Subcutaneous abdominal adipose tissue (tissue), 5 donors: ENCODE measurements around the gene APEH.
"Not testable (repeated sequence)": the region's sequence is repeated elsewhere in the genome, so short reads cannot be mapped to it uniquely, and the experiment has no call there.

Source experiments
- H3K27ac ChIP-seq: one replicate; pipeline ENCODE4 v1.7.0; 2013; ENCODE audit warnings: low read depth, mild to moderate bottlenecking, inconsistent platforms, low read length, moderate library complexity
- H3K27me3 ChIP-seq, 5 donors: one replicate each; pipeline ENCODE4 v1.7.0; 2013; ENCODE audit warnings: low read length in 5 of 5, inconsistent platforms in 1 of 5; ENCODE audit not compliant: control insufficient read depth in 5 of 5, insufficient read depth in 4 of 5
- H3K36me3 ChIP-seq, 5 donors: one replicate each; pipeline ENCODE4 v1.7.0; 2013; ENCODE audit warnings: low read length in 5 of 5; ENCODE audit not compliant: control insufficient read depth in 5 of 5, insufficient read depth in 5 of 5
- H3K4me1 ChIP-seq, 5 donors: one replicate each; pipeline ENCODE4 v1.7.0; 2013; ENCODE audit warnings: low read length in 5 of 5, mild to moderate bottlenecking in 3 of 5, moderate library complexity in 1 of 5; ENCODE audit not compliant: control insufficient read depth in 5 of 5, insufficient read depth in 5 of 5
- H3K4me3 ChIP-seq, 5 donors: one replicate each; pipeline ENCODE4 v1.7.0; 2013; ENCODE audit warnings: low read length in 5 of 5, low read depth in 1 of 5
- H3K9ac ChIP-seq, 5 donors: one replicate each; pipeline ENCODE4 v1.7.0; 2013; ENCODE audit warnings: low read length in 5 of 5, mild to moderate bottlenecking in 4 of 5, moderate library complexity in 3 of 5
- H3K9me3 ChIP-seq, 5 donors: one replicate each; pipeline ENCODE4 v1.7.0; 2013; ENCODE audit warnings: low read length in 5 of 5; ENCODE audit not compliant: control insufficient read depth in 5 of 5
- donor health status: healthy.
- donor health status: healthy.
- donor health status: healthy.
- donor health status: healthy.
- donor health status: healthy.

APEH gene

DNA sequence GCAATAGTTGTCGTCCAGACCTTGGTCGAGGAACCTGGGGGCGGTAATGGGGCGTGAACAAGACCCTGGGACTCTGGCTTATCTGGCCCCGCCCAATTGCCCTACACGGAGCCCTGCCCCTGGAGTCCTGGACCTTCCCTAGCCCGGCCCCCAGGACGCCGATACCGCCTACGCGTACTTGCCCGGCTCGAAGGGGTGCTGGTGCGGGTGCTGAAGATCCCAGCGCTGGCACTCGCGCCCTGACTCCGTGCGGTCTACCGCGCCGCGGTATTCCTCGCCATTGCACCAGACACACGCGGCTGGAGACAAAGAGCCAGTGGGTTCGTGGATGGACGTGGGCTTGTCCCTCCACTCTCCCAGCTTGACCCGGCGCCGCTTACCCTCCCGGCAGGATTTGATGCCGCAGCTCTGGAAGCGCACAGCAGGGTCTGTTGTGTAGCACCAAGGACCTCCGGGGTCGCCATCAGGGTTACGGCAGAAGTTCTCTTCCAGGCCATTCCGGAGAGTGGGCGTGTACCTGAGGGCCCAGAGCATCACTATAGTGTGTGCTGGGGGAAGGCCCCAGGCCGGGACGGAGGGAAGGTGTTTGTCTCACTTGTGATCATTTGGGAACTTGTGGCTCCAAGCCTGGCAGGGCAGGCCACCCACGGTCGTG, 12.7 kb downstream of the APEH start:
- not testable (repeated sequence) for H3K9me3 ChIP-seq, H3K9ac ChIP-seq, H3K27ac ChIP-seq, H3K27me3 ChIP-seq
- peaks cover 0 to 41% (median 32%) of the 10 kb centered on the region in 5 donors for H3K4me1 ChIP-seq
- peak overlapping the region in 3 of 5 donors; percentile 11 to 44 (median 26) for H3K4me3 ChIP-seq
- peaks cover 0 to 29% (median 24%) of the 10 kb centered on the region in 5 donors for H3K36me3 ChIP-seq

DNA sequence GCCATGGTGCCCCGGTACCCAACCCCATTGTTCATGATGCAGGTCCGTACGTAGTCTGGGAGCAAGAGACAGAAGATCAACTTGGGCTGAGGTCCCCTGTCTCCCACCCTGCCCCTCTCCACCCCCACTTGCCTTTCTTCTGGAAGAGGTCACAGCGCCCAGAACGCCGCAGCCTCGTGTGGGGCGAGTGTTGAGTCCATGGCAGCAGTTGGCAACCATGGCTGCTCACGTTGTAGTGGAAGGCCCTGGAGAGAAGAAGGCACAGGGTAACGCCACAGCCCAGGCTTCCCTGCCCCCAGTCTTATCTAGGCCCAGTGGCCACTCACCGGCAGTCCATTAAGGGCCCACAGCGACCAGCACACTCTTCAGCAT, 13.3 kb downstream of the APEH start:
- not testable (repeated sequence) for H3K27me3 ChIP-seq, H3K4me3 ChIP-seq, H3K9ac ChIP-seq, H3K9me3 ChIP-seq, H3K27ac ChIP-seq
- Histone ChIP-seq H3K4me1 (peaks cover 0 to 41% (median 32%) of the 10 kb centered on the region in 5 donors), H3K36me3 (peaks cover 0 to 24% (median 19%) of the 10 kb centered on the region in 5 donors)

GRCh38 chr3:49688338-49689045, 14.3 kb downstream of the APEH start:
- H3K9me3 ChIP-seq, H3K27me3 ChIP-seq, H3K27ac ChIP-seq: not testable (repeated sequence)
- H3K4me1 ChIP-seq = peaks cover 0 to 41% (median 32%) of the 10 kb centered on the region in 5 donors
- peak overlapping the region in 4 of 5 donors; percentile 88 to 99 (median 98) for H3K9ac ChIP-seq
- peaks cover 0 to 13% (median 8%) of the 10 kb centered on the region in 5 donors for H3K36me3 ChIP-seq
- peak overlapping the region; percentile 85 to 97 (median 93) for H3K4me3 ChIP-seq

- H3K4me3 ChIP-seq = peak within 1 kb of the TSS; percentile 85 to 97 (median 93)
- H3K27ac ChIP-seq = peak within 1 kb of the TSS; percentile 54
- H3K9ac ChIP-seq = peak within 1 kb of the TSS; percentile 68 to 99 (median 97)
- H3K4me1 ChIP-seq = peaks cover 0 to 41% (median 32%) of the 10 kb centered on the region in 5 donors
- H3K36me3 ChIP-seq = peaks cover 0 to 6% (median 2%) of the 10 kb centered on the region in 5 donors
- H3K9me3 ChIP-seq = no peaks in the 10 kb centered on the region
- H3K27me3 ChIP-seq = peaks cover 0 to 3% (median 0%) of the 10 kb centered on the region in 5 donors
Observed at GRCh38 chr3:49689046-49689907, 15.1 kb downstream of the APEH start, which contains the start of the genes MST1 and RNF123. MST1 (minus strand) TSS chr3:49689474; CDS start chr3:49688691, 783 bp downstream. RNF123 (plus strand) TSS chr3:49689557; CDS start chr3:49691166, 1,609 bp downstream.

GRCh38 chr3:49689908-49690624, 15.9 kb downstream of the APEH start:
- not testable (repeated sequence) for H3K27me3 ChIP-seq, H3K36me3 ChIP-seq, H3K9me3 ChIP-seq
- Histone ChIP-seq H3K27ac (peak overlapping the region; percentile 54), H3K4me3 (peak overlapping the region; percentile 75 to 97 (median 93)), H3K9ac (peak overlapping the region; percentile 68 to 99 (median 97)), H3K4me1 (peaks cover 0 to 41% (median 32%) of the 10 kb centered on the region in 5 donors)

DNA sequence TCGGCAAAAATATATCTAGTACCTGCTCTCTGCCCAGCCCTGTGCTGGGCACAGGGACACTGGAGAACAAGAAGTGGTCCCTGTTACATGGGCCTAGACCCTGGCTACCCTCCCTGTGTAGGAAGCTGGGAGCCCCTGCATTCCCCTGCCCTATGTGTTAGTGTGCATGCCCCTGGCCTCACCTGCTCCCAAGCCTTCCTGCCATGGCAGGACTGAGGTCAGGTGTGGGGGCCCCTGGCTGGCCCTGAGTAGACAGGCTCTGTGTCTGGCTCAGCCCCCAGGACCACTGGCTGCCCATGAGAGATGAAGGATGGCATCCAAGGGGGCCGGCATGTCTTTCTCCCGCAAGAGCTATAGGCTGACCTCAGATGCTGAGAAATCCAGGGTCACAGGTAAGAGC, 16.7 kb downstream of the APEH start:
- peak overlapping the region in 1 of 5 donors; percentile 41 for H3K9ac ChIP-seq
- H3K9me3 ChIP-seq, H3K27ac ChIP-seq, H3K27me3 ChIP-seq, H3K36me3 ChIP-seq: not testable (repeated sequence)
- peaks cover 0 to 41% (median 32%) of the 10 kb centered on the region in 5 donors for H3K4me1 ChIP-seq
- peak overlapping the region in 1 of 5 donors; percentile 7 for H3K4me3 ChIP-seq

- H3K4me3 ChIP-seq, H3K27me3 ChIP-seq, H3K36me3 ChIP-seq, H3K27ac ChIP-seq, H3K9me3 ChIP-seq: not testable (repeated sequence)
- peak overlapping the region in 1 of 5 donors; percentile 31 for H3K9ac ChIP-seq
- peaks cover 0 to 37% (median 31%) of the 10 kb centered on the region in 5 donors for H3K4me1 ChIP-seq
Observed at GRCh38 chr3:49691481-49691880, 17.3 kb downstream of the APEH start.

DNA sequence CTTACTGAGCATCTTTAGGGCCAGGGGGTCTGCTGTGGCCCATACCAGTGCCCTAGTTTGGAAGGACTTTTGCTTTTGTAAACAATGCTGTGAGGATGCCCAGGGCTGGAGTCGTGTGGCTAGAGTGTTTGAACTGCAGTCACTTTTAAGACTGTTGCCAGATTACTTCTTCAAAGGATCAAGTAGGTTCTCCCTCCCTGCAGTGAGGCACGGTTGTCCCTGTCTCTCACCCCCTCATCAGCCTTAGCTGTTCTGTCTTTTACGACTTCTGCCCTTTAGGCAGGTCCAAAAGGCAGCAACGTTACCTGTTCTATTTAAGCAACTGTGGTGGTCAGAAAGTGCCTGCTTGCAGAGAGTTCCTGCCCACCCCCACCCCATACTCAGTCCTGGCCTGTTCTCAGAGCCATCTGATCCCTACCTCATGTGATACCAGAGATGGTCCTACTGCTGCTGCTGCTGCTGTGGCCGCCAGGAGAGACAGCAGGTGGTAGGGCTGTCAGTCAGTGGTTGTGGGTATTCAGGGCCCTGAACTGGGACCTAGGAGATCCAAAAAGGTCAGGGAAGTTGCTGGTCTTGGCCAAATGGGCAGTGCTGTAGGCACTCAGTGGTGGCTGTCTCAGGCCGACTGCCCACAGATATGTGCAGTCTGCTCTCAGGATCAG, 20.4 kb downstream of the APEH start:
- H3K9ac ChIP-seq, H3K9me3 ChIP-seq, H3K27me3 ChIP-seq, H3K4me3 ChIP-seq, H3K27ac ChIP-seq: not testable (repeated sequence)
- Histone ChIP-seq H3K4me1 (peaks cover 0 to 28% (median 26%) of the 10 kb centered on the region in 5 donors), H3K36me3 (peaks cover 0 to 26% (median 21%) of the 10 kb centered on the region in 5 donors)
